Fibroblast of pulmonary artery (primary cell): ENCODE measurements around the gene GPR160.

Source experiments
- DNase-seq: peaks from one replicate; pipeline ENCODE4 v3.0.0-alpha.2; 2010; ENCODE audit warnings: low read depth
- H3K4me3 ChIP-seq: replicated peaks from 2 replicates; pipeline ENCODE4 v1.5.1; 2011; ENCODE audit warnings: low read depth, mild to moderate bottlenecking, control low read depth, low read length, moderate library complexity
- CTCF ChIP-seq: IDR thresholded peaks from 2 replicates; pipeline ENCODE4 v1.5.1; 2011; ENCODE audit warnings: mild to moderate bottlenecking, control low read depth, low read length, inconsistent platforms; ENCODE audit errors: missing control alignments

The GPR160 gene

DNA sequence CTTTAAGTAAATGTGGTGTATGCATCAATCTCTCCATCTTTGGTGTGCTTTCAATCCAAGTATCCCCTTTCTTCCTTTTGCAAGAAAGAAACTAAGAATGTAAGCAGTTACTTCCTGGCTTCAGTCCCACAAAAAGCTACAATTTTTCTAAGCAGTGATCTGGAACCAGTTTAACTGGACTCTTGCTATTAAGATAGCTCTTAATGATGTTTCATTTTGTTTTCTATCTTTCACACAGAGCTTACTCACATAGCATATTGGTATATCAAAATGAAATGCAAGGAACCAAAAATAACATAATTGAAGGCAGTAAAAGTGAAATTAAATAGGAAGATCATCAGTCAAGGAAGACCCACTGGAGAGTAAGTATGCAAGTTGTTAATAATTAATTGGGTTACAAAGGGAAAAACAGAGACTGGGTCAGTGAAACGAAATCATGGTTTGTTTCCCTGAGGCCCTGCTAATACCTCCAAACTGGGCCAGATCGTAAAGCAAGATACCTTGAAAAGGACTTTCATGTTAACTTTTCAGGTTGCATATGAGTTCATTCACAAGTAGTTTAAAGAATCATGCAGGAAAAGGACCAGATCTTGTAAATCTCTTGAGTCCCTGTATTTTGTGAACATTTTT lies 41.9 kb downstream of the GPR160 start:
- no peak for TF ChIP-seq CTCF
- no peak overlapping the region for H3K4me3 ChIP-seq
- no peak for DNase-seq

- no peak for TF ChIP-seq CTCF
- no peak for DNase-seq
- H3K4me3 ChIP-seq, result no peak overlapping the region
These were observed 42.8 kb downstream of the GPR160 start for GRCh38 chr3:170080605-170081004.

DNA sequence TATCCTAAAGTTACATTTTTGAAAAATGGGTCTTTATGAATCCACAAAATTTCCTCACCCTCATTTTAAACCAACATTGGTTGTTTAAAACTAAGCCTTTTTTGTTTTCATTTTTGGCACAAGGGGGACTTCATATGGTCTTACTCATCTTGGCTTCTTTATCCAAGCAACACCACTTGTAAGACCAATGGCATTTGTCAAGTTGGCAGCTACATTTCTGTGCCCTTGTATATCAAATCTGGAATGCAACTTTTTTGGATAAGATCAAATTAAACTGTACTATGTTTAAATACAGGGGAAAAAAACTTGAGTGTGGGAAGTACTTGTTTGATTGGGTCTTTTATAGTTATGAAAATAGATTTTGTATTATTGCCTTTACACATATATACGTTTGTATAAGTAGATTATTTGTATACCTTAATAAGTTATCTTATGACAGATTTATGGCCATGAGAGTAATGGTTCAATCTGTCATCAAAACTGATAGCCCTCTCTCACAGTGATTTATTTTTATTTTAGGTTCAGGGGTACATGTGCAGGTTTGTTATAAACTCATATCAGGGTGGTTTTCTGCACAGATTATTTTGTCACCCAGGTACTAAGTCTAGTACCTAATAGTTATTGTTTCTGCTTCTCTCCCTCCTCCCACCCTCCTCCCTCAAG lies 43.4 kb downstream of the GPR160 start:
- H3K4me3 ChIP-seq, result no peak overlapping the region
- TF ChIP-seq CTCF, result no peak
- peak; percentile 31 for DNase-seq

DNA sequence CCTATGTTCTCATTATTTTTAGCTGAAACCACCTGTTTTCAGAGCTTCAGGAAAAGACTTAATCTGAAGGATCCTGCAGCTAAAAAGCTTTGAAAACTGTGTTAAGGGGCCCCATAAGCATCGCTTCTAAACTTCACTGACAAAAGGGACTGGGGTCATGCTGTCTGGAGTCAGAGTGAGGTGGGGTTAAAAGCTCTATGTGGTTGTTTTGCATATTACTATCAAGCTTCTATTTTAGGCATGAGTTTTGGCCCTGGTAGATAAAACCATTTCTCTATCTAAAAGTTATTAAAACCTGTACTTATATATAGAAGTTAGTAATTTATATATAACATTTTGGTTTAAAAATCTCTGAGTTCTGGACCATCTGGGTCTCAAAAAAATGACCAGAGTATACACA lies 45.5 kb downstream of the GPR160 start:
- no peak for TF ChIP-seq CTCF
- no peak for DNase-seq
- H3K4me3 ChIP-seq, result no peak overlapping the region

DNA sequence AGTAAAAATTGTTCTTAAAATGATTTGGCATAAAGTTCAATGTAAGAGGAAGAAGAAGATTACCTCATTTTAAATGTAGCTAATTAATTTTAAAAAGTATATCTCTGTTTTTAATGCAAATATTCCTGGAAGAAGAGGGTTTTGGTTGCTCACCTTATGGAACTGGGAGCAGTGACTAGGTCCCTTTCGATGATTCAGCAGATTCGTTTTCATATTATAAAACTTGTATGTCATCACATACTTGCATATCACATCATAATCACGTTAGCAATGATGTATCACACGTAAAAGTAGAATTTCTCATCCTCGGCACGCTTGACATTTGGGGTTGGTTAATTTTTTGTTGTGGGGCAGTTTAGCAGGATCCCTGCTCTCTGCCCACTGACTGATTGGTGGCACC lies 47.6 kb downstream of the GPR160 start:
- TF ChIP-seq CTCF, result no peak

GRCh38 chr3:170089862-170090600 lies 52.2 kb downstream of the GPR160 start:
- no peak for DNase-seq
- no peak for TF ChIP-seq CTCF
- no peak overlapping the region for H3K4me3 ChIP-seq

More for the DNA sequence above, 47.6 kb downstream of the GPR160 start:
- H3K4me3 ChIP-seq, result no peak overlapping the region
- no peak for DNase-seq

DNA sequence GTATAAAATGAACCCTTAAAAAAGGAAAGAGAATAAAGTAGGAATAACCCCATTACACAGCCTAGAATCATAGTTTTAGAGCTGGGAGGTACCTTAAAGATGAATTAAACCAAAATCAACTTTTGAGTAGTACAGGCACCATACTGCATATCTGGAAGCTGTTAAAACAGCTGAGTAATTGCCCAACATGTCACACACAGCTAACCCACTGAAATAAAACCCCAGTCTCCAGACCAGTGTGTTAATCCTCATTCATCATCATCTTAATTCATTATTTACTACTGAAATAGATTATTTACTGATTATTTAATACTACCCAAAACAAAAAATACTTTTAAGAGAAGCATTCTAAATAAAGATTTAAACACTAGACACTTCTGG lies 52.8 kb downstream of the GPR160 start:
- TF ChIP-seq CTCF, result no peak
- no peak overlapping the region for H3K4me3 ChIP-seq
- no peak for DNase-seq
